Neuronal stem cell (in vitro differentiated cells): ENCODE measurements around the gene TNS3.
A peak's percentile ranks its signal among the peaks of the same experiment; 100 is the strongest.

Source experiments
- DNase-seq: peaks from one replicate; pipeline ENCODE4 v3.0.0-alpha.2; 2013; ENCODE audit warnings: low spot score
- H2AFZ ChIP-seq: one replicate; pipeline ENCODE4 v1.6.1; 2013; ENCODE audit warnings: mild to moderate bottlenecking, low read length, inconsistent platforms
- H2AK5ac ChIP-seq: 2 replicates; pipeline ENCODE4 v1.6.1; 2013; ENCODE audit warnings: low read depth, mild to moderate bottlenecking, inconsistent platforms, low read length, moderate library complexity, mixed read lengths
- H2BK120ac ChIP-seq: 2 replicates; pipeline ENCODE4 v1.6.1; 2013; ENCODE audit warnings: low read depth, mild to moderate bottlenecking, inconsistent platforms, low read length, moderate library complexity, mixed read lengths
- H2BK12ac ChIP-seq: one replicate; pipeline ENCODE4 v1.6.1; 2013; ENCODE audit warnings: low read length, inconsistent platforms
- H2BK15ac ChIP-seq: 2 replicates; pipeline ENCODE4 v1.6.1; 2013; ENCODE audit warnings: mild to moderate bottlenecking, low read length, inconsistent platforms, mixed read lengths
- H2BK5ac ChIP-seq: one replicate; pipeline ENCODE4 v1.6.1; 2013; ENCODE audit warnings: inconsistent platforms, mild to moderate bottlenecking, low read length, moderate library complexity
- H3K14ac ChIP-seq: one replicate; pipeline ENCODE4 v1.6.1; 2013; ENCODE audit warnings: low read length, inconsistent platforms
- H3K18ac ChIP-seq: 2 replicates; pipeline ENCODE4 v1.6.1; 2013; ENCODE audit warnings: low read length, inconsistent platforms
- H3K23ac ChIP-seq: 2 replicates; pipeline ENCODE4 v1.6.1; 2013; ENCODE audit warnings: low read depth, mild to moderate bottlenecking, mixed read lengths, low read length, inconsistent platforms; ENCODE audit not compliant: poor library complexity
- H3K27ac ChIP-seq: replicated peaks from 3 replicates; pipeline ENCODE4 v1.5.1; 2013; ENCODE audit warnings: low read length, inconsistent platforms
- H3K27me3 ChIP-seq, 3 experiments: 2 replicates each; pipeline ENCODE4 v1.6.1; 2013; ENCODE audit warnings: low read length in 3 of 3, mild to moderate bottlenecking in 2 of 3, inconsistent platforms in 1 of 3, low read depth in 1 of 3, mixed read lengths in 1 of 3, moderate library complexity in 1 of 3; ENCODE audit not compliant: control insufficient read depth in 3 of 3, insufficient read depth in 3 of 3
- H3K36me3 ChIP-seq, 2 donors: replicated peaks in 1 of 2; 2 replicates each; pipeline ENCODE4 v1.6.1; 2013; ENCODE audit warnings: low read length in 2 of 2; ENCODE audit not compliant: control insufficient read depth in 2 of 2, insufficient read depth in 2 of 2
- H3K4ac ChIP-seq: 2 replicates; pipeline ENCODE4 v1.6.1; 2013; ENCODE audit warnings: inconsistent platforms, mild to moderate bottlenecking, low read length, moderate library complexity
- H3K4me1 ChIP-seq, 2 donors: 1 replicate in 1 of 2; 2 replicates in 1 of 2; pipeline ENCODE4 v1.6.1; 2013; ENCODE audit warnings: low read length in 2 of 2, low read depth in 1 of 2; ENCODE audit not compliant: control insufficient read depth in 2 of 2, insufficient read depth in 1 of 2
- H3K4me2 ChIP-seq: one replicate; pipeline ENCODE4 v1.6.1; 2013; ENCODE audit warnings: mild to moderate bottlenecking, low read length, inconsistent platforms; ENCODE audit not compliant: insufficient read depth, poor library complexity, severe bottlenecking
- H3K4me3 ChIP-seq, 2 donors: 2 replicates each; pipeline ENCODE4 v1.5.1; 2013; ENCODE audit warnings: low read length in 2 of 2, mild to moderate bottlenecking in 2 of 2, inconsistent platforms in 1 of 2, moderate library complexity in 1 of 2
- H3K79me1 ChIP-seq: one replicate; pipeline ENCODE4 v1.6.1; 2013; ENCODE audit warnings: low read depth, mild to moderate bottlenecking, inconsistent platforms, low read length, moderate library complexity
- H3K9ac ChIP-seq: one replicate; pipeline ENCODE4 v1.6.1; 2013; ENCODE audit warnings: mild to moderate bottlenecking, low read depth, low read length, inconsistent platforms; ENCODE audit not compliant: poor library complexity
- H3K9me3 ChIP-seq, 2 donors: replicated peaks in 1 of 2; 2 replicates each; pipeline versions ENCODE3 to v1.6.1; 2013; ENCODE audit warnings: low read length in 2 of 2, mild to moderate bottlenecking in 2 of 2, inconsistent platforms in 1 of 2, low read depth in 1 of 2, mixed read lengths in 1 of 2, moderate library complexity in 1 of 2; ENCODE audit not compliant: control insufficient read depth in 2 of 2, insufficient read depth in 1 of 2
- H4K8ac ChIP-seq: one replicate; pipeline ENCODE4 v1.6.1; 2013; ENCODE audit warnings: low read depth, mild to moderate bottlenecking, inconsistent platforms, low read length, moderate library complexity
- H4K91ac ChIP-seq: one replicate; pipeline ENCODE4 v1.6.1; 2013; ENCODE audit warnings: low read length, low read depth, mild to moderate bottlenecking, inconsistent platforms; ENCODE audit not compliant: poor library complexity
- WGBS, 2 donors: extraction: QIAGEN DNeasy Blood & Tissue Kit; methylation state at CpG; one replicate each; pipeline ENCODE4 v1.1.7; 2013; ENCODE audit warnings: missing lambda C conversion rate in 2 of 2, mixed read lengths in 1 of 2; ENCODE audit not compliant: insufficient read length in 2 of 2, insufficient replicate concordance in 1 of 2; ENCODE audit errors: extremely low coverage in 2 of 2; 5-methylcytosine and 5-hydroxymethylcytosine counted together

The TNS3 gene

DNA sequence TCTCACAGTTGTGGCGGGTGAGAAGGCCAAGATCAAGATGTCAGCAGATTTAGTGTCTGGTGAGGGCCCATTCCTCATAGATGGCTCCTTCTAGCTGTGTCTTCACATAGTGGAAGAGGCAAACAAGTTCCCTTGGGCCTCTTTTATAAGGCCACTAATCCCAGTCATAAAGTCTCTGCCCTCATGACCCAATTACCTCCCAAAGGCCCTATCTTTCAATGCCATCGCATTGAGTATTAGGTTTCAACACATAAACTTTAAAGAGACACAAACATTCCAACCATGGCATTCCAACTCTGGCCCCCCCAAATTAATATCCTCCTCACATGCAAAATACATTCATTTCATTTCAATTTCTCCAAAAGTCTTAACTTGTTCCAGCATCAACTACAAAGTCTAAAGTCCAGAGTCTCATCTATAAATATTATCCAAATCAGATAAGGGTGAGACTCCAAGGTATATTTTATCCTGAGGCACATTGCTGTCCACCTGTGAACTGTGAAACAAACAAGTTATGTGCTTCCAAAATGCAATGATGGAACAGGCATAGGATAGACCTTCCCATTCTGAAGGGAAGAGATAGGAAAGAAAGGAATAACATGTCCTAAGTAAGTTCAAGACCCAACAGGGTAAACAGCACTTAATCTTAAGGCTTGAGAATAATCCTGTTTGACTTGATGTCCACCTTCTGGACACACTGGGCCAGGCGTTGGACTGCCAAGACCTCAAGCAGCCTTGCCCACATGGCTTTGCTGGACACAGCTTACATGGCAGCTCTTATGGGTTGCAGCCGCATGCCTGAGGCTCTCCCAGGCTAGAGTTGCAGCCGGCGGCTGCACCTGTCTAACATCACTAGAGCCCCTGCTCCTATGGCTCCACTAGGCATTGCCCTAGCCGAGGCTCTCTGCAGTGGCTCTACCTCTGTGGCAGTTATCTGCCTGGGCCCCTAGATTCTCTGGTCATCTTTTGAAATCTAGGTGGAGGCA lies 312.8 kb downstream of the TNS3 start:
- Histone ChIP-seq H2BK12ac (no peak overlapping the region), H2BK120ac (no peak overlapping the region), H4K8ac (no peak overlapping the region), H3K9ac (no peak overlapping the region), H3K4me3 (no peak overlapping the region), H2AK5ac (no peak overlapping the region), H2BK5ac (no peak overlapping the region), H3K18ac (peak overlapping the region; percentile 28), H3K27ac (no peak overlapping the region), H2BK15ac (no peak overlapping the region), H3K27me3 (no peaks in the 10 kb centered on the region), H2AFZ (no peak overlapping the region), H3K14ac (no peak overlapping the region), H3K4me2 (no peak overlapping the region), H3K4ac (no peak overlapping the region), H3K9me3 (peaks cover 4 to 5% of the 10 kb centered on the region in 2 donors), H4K91ac (no peak overlapping the region), H3K23ac (no peak overlapping the region), H3K79me1 (no peaks in the 10 kb centered on the region), H3K36me3 (no peaks in the 10 kb centered on the region), H3K4me1 (peaks cover 2% of the 10 kb centered on the region in 2 donors)
- no CpG with 5 or more reads among the region's 7 CpGs for WGBS, 2 donors
- DNase-seq, result no peak

DNA sequence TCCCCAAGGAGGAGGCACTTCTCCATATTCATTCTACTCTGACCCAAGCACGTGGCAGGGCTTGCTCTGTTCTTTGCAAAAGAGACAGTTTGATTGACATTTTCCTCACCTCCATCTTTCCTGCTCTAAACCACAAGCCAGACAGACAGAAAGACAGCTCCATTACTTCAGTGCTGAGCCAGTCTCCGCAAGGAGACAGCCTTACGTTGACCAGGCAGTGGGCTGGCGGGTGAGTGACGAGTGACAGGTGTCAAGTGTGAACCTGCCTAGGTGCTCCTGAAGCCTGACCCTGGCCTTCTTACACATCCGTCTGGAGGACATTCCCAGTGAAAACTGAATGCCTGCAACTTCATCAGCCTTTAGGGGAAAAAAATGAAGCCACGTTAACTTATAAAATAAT lies 314.6 kb downstream of the TNS3 start:
- Histone ChIP-seq H2AK5ac (no peak overlapping the region), H3K27ac (no peak overlapping the region), H3K27me3 (no peaks in the 10 kb centered on the region), H2BK15ac (no peak overlapping the region), H3K23ac (no peak overlapping the region), H2BK5ac (no peak overlapping the region), H3K79me1 (no peaks in the 10 kb centered on the region), H3K4me3 (no peak overlapping the region), H3K9me3 (peaks cover 0 to 5% of the 10 kb centered on the region in 2 donors), H2BK12ac (no peak overlapping the region), H3K4me2 (no peak overlapping the region), H3K14ac (no peak overlapping the region), H3K4ac (no peak overlapping the region), H2AFZ (no peak overlapping the region), H3K4me1 (peaks cover 2% of the 10 kb centered on the region in 2 donors), H3K9ac (no peak overlapping the region), H2BK120ac (no peak overlapping the region), H4K8ac (no peak overlapping the region), H3K36me3 (no peaks in the 10 kb centered on the region), H4K91ac (no peak overlapping the region), H3K18ac (no peak overlapping the region)
- WGBS, 2 donors, result no CpG with 5 or more reads among the region's 7 CpGs
- DNase-seq, result no peak

DNA sequence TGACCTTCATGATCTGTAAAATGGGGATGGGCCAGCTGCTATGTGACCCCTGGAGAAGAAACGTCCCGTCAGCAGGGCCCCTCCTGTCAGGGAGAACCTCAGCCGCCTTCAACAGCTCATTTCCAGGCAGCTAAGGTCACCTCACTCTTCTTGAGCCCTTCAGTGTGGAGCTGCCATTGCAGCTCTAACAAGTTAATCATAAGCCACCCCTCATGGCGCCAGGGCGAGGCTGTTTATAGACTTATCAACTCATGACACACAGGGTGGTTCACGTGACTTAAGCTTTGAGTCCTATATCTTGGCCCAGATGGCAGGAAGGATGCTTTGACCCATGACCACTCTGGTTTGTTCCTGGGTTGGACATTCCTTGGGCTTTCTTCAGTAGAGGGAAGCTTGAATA lies 315.1 kb downstream of the TNS3 start:
- H4K91ac ChIP-seq, result no peak overlapping the region
- H2BK120ac ChIP-seq, result no peak overlapping the region
- H3K4me3 ChIP-seq, result no peak overlapping the region
- peak overlapping the region; percentile 68 for H2AFZ ChIP-seq
- no peak overlapping the region for H2AK5ac ChIP-seq
- peaks cover 0 to 5% of the 10 kb centered on the region in 2 donors for H3K9me3 ChIP-seq
- H3K4me1 ChIP-seq, result peaks cover 2% of the 10 kb centered on the region in 2 donors
- H3K14ac ChIP-seq, result no peak overlapping the region
- peak overlapping the region; percentile 7 for H3K18ac ChIP-seq
- no peak overlapping the region for H2BK12ac ChIP-seq
- H3K27me3 ChIP-seq, result no peaks in the 10 kb centered on the region
- H3K79me1 ChIP-seq, result no peaks in the 10 kb centered on the region
- H3K23ac ChIP-seq, result no peak overlapping the region
- no peak overlapping the region for H2BK5ac ChIP-seq
- no peak overlapping the region for H3K4me2 ChIP-seq
- H3K9ac ChIP-seq, result no peak overlapping the region
- no peak overlapping the region for H3K4ac ChIP-seq
- no peak overlapping the region for H4K8ac ChIP-seq
- H3K36me3 ChIP-seq, result no peaks in the 10 kb centered on the region
- no peak overlapping the region for H3K27ac ChIP-seq
- H2BK15ac ChIP-seq, result no peak overlapping the region
- WGBS, 2 donors, result no CpG with 5 or more reads among the region's 6 CpGs
- no peak for DNase-seq

DNA sequence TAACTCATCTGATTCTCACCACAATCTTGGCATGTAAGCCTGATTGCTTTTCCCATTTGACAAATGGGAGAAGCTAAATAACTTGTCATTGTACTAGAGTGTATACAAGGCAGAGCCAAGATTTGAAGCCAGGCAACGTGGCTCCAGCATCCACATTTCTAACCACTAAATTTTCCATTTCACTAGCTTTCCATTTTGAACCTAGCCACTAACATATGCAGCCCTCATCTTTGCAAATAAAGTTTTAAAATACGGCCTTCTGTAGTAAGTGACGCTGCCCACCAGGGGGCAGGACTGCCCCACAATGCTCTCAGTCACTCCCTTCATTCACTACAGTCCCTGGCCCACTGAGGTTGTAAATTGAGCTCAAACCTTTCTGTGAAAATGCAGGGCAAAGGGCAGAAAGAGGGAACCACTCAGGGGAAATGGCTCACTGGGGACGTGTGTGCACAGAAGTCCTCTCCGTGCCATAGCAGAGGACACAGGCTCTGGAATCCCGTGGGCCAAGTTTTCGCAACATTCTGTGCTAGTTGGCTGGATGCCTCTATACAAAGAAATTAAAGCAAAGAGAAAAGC lies 315.7 kb downstream of the TNS3 start:
- Histone ChIP-seq H4K91ac (no peak overlapping the region), H3K27ac (no peak overlapping the region), H2BK15ac (no peak overlapping the region), H3K14ac (no peak overlapping the region), H4K8ac (no peak overlapping the region), H3K9me3 (peaks cover 0 to 5% of the 10 kb centered on the region in 2 donors), H3K4ac (no peak overlapping the region), H2AFZ (peak overlapping the region; percentile 68), H2BK5ac (no peak overlapping the region), H3K4me1 (peaks cover 2% of the 10 kb centered on the region in 2 donors), H3K4me3 (no peak overlapping the region), H3K9ac (no peak overlapping the region), H2BK120ac (no peak overlapping the region), H3K23ac (no peak overlapping the region), H3K4me2 (no peak overlapping the region), H3K79me1 (no peaks in the 10 kb centered on the region), H3K36me3 (no peaks in the 10 kb centered on the region), H2AK5ac (no peak overlapping the region), H3K18ac (no peak overlapping the region), H3K27me3 (no peaks in the 10 kb centered on the region), H2BK12ac (no peak overlapping the region)
- DNase-seq, result peak; percentile 60
- WGBS, 2 donors, result no CpG with 5 or more reads among the region's 7 CpGs
